GM18909 (cell line): ENCODE measurements around the gene NKAP.
"Not testable (repeated sequence)": the region's sequence is repeated elsewhere in the genome, so short reads cannot be mapped to it uniquely, and the experiment has no call there.

Source experiments
- ATAC-seq: cut with Tn5 transposase; IDR thresholded peaks from one replicate; pipeline ENCODE4 v1.9.1; 2021; ENCODE audit warnings: mild to moderate bottlenecking; ENCODE audit not compliant: unreplicated experiment, poor library complexity

The NKAP gene

DNA sequence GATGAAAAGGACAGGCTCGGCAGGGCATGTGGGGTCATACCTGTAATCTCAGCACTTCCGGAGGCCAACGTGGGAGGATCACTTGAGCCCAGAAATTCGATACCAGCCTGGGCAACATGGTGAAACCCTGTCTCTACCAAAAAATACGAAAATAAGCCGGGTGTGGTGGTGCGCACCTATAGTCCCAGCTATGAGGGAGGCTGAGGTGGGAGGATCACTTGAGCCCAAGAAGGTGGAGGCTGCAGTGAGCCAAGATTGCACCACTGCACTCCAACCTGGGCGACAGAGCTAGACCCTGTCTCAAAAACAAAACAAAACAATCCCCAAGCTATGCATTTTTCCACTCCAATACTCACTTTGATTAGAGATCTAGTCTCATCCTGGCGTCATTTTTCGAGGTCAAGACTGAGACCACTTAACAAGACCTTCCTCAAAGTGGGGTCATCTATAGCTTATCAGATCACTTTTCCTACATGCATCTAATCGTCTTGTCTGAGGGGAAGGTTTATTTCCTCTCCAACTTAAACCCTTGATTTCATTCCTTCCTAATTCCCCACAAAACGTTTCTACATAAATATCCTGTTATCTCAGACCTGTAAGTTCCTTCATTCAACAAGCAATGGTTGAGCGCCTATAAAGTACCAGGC lies 1.3 kb downstream of the NKAP start:
- ATAC-seq: no peak

DNA sequence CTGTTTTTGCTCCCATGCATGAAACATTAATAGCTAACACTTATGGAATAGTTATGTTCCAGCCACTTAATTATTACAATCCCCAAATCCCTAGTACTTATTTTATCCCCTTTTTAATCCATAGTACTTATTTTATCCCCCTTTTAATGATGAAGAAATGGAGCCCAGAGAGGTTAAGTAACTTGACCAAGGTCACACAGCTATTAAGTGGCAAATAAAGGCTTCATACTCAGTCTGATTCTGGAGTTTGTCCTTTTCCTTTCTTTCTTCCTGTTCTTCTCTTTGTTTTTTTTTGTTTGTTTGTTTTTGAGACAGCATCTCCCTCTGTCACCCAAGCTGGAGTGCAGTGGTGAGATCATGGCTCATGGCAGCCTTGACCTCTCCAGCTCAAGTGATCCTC lies 2.2 kb downstream of the NKAP start:
- no peak for ATAC-seq

DNA sequence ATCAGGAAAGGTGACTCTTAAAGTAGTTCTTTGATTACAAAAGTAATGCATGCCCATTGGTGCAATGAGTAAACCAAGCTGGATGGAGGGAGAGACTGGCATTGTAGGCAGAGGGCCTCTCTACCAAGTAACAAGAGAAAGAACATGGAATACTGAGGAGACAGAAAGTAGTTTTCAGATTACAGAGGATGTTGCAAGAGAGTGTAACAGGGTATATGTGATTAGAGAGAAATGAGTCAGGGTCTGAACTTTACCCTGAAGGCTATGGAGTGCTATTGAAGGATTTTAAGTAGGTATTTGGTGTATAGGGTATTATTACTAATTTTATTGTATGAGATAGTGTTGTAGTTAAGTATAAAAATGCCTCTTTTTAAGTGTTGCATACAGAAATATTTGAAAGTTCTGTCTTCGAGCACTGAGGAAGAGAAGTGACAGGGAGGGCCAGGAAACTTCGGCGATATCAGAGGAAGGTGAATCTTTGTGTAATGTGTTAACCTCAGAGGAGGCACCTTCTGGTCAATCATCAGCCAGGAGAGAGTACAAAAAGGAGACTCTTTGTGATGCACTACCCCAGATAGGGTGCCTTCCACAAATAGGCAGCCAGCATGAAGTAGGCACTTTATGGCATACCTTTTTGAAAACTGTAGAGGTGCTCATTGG lies 8.2 kb downstream of the NKAP start:
- no peak for ATAC-seq

DNA sequence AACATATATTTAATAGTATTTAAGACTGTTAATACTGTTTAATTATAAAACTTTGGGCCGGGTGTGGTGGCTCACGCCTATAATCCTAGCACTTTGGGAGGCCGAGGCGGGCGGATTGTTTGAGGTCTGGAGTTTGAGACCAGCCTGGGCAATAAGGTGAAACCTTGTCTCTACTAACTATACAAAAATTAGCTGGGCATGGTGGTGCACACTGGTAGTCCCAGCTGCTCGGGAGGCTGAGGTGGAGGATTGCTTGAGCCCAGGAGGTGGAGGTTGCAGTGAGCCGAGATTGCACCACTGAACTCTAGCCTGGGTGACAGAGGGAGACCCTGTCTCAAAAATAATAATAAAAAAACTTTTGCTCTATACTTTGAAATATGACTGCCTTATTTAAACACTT lies 21.2 kb downstream of the NKAP start:
- ATAC-seq: not testable (repeated sequence)

DNA sequence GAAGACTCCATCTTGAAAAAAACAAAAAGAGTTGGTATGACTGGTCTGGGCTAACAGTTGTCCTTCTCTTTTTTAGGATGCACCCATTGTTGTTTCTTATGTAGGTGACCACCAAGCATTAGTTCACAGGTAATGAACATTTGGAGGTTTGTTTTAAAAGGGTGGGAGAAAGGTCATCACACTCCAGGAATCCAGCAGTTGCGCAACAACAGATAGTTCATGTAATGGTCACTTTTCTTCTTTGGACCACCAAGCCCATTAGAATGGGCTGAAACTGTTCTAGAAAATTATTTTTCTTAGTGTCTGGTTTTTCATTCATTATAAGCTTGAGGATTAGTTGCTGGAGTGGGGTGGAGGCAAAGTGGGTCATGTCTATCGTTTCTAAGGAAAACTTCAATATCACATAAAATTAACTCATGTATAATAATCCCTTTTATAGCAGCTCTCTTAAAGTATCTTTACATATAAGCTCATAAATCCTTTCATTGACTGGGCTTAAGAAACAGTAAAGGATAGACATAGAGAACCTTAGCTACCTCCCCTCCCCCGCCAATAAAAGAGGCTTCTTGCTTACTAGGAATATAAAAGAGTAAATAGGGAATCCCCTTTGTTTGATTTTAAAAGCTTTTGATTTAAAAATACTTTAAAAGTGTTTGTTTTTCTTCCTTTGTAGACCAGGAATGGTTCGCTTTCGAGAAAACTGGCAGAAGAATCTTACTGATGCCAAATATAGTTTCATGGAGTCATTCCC lies 23.5 kb downstream of the NKAP start:
- ATAC-seq: no peak

DNA sequence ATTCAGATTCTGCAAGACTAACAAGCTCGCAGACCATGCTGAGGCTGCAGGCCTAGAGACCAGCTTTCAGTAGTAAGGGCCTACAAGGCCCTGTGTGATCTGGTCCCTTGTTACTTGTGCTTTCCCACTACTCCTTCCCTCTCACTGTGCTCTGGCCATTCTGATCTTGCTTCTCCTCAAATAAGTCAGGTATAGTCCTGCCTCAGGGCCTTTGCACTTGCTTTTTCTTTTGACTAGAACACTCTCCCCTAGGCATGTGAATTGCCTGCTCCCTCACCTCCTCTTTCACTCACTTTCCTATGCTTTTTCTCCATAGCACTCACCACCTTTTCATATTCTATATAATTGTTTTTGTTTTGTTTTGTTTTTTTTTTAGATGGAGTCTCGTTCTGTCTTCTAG lies 25.7 kb downstream of the NKAP start:
- ATAC-seq: no peak

DNA sequence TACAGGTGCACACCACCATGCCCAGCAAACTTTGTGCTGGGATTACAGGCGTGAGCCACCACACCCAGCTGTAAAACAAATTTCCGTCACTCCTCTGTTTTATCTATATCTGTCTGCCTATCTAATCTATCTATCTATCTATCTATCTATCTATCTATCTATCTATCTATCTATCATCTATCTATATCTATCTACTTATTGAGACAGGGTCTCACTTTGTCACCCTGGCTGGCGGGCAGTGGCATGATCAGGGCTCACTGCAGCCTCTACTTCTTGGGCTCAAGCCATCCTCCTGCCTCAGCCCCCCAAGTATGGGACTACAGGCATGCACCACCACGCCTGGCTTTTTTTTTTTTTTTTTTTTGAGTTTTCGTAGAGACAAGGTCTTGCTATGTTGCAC lies 27.2 kb downstream of the NKAP start:
- ATAC-seq: no peak

DNA sequence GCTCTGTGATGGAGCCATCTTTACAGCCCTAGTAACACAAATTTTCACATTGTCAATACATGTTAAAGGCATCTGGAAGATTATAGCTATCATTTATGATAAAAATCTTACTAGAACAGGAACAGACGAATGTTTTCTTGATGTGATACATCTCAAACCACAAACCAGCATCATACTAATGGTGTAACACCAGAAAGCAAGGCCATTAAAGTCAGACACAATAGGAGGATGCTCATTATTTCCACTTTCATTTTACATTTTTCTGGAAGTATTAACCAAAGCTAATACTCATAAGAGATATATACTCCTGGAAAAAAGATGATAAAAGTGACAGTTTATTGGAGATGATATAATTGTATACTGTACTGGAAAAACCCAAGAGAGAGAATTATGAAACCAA lies 42.6 kb downstream of the NKAP start:
- no peak for ATAC-seq

DNA sequence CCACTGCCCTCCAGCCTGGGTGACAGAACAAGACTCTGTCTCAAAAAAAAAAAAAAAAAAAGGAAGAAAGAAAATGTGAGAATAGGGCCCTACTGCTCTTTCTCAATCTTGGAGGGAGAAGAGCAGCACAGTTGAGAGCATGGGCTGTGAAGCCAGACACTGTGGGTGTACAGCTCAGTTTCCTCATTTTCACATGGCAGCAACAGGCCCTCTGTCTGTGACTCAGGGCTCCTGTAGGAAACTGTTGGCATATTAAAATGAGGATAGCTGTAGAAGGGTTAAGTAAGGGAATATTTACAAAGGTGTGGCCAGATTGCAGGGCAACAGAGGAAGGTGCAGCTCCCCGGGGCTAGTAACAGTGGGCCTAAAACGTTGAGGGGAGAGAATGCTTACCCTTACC lies 44.4 kb downstream of the NKAP start:
- no peak for ATAC-seq

DNA sequence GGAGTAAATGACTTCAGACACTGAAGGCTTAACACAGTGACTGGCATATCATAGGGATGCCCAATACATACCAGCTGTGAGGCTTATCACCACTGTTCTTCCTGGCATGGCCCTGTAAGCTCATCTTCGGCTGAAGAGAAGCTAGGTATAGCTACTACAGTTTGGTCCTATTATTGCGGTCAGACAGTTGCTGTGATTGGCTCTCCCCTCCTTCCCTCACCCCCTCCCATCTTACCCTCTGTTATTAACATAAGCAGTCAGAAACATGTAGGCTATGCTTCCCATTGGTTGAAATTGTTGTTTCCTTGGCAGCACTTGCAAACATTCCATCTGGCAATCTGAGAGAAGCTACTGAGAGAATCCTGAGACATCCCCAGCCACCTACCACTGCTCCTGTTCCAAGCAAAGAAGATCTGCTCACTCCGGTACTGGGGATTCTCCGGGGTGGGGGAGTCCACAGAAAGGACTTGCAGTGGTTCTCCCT lies 47.7 kb downstream of the NKAP start, which contains the start of gene AKAP14:
TSS of gene AKAP14 (plus strand) at position 51 of the 484 bp plus-strand sequence. CDS start 7,331 bp downstream, outside the sequence.
- no peak for ATAC-seq

DNA sequence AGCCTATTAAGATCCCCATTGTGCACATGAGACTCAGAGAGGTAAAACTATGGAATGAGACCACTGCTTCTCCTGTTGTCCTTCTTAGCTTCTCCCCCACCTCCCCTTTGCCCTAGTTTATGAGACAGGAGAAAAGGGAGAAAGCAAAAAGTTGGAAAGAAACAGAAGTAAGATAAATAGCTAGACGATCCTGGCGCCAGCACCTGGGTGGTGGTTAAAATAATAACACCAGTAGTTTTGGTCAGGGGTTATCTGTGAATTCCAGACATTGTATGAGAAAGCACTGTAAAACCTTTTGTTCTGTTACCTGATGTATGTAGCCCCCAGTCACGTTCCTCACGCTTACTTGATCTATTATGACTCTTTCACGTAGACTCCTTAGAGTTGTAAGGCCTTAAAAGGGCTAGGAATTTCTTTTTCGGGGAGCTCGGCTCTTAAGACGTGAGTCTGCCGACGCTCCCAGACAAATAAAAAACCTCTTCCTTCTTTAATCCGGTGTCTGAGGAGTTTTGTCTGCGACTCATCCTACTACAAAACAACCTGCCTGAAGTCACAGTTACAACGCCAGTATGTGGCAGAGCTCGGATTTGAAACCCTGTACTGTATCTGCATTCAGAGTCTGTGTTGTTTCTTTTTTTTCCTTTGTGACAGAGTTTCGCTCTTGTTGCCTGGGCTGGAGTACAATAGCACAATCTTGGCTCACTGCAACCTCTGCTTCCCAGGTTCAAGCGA lies 51.4 kb downstream of the NKAP start:
- ATAC-seq: not testable (repeated sequence)

DNA sequence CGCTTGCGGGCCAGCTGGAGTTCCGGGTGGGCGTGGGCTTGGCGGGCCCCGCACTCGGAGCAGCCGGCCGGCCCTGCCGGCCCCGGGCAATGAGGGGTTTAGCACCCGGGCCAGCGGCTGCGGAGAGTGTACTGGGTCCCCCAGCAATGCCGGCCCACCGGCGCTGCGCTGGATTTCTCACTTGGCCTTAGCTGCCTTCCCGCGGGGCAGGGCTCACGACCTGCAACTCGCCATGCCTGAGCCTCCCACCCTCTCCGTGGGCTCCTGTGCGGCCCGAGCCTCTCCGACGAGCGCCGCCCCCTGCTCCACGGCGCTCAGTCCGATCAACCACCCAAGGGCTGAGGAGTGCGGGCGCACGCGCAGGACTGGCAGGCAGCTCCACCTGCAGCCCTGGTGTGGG lies 52.9 kb downstream of the NKAP start:
- not testable (repeated sequence) for ATAC-seq

DNA sequence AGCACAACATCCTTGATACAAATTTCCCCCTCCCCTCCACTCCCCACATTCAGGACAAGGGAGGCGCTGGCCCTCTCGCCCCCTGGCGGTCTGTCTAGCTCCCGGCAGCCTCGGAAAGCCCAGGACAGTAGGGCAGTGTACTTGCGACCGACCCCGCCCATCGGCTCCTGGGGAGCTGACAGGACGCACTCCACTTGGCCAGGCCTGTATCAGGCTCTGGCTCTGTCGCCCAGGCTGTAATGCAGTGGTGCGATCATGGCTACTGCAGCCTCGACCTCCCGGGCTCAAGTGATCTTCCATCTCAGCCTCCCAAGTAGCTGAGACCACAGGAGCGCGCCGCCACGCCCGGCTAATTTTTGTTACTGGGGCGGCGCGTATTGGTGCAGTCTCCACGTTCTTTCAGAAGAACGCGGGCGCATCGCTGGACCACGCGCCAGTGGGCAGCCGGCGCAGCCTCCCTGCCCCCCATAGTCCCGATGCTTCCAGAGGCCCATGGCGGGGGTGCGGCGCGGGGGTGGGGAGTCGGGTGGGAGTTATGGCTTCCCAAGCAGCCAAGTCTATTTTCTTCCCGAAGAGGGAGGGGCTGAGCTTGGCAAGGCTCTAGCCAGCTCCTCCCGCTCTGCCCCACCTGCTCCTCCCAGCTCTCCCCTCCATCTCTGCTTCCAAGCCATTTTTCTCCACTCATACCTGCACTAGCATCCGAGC lies 55.7 kb downstream of the NKAP start:
- peak; percentile 93 for ATAC-seq

DNA sequence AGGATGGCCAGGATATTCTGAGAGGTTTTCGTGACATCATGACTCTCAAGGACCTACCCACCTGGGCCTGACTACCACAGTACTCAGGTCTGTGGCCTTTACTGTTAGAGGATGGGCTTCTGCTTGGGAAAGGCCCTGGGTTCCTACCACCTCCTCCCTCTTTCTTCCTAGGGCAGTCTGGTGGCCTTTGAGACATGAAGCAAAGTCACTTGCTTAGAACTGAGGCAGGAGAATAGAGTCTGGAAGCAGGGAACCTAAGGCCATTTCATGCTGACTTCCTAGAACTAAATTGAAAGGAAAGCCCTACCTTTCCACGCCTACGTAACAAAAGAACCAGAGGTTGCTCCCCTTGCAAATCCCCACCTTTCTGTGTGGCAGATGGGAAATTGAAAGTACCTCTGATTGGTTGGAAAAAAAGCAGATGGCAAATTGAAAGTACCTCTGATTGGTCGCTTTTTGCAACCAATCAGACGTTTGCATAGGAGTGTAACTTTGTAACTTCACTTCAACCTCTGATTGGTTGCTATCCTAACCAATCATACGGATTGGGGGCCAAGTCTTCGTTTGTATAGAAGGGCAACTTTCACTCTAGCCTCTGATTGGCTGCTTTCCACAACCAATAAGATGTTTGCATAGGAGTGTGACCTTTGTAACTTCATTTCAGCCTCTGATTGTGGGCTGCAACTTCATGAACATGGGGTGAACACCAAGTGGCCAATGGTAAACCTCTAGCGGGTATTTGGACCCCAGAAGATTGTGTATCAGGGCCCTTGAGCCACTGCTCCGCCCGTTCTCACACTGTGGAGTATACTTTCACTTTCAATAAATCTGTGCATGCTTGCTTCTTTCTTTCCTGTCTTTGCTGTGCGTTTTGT lies 57.8 kb downstream of the NKAP start:
- ATAC-seq: no peak

DNA sequence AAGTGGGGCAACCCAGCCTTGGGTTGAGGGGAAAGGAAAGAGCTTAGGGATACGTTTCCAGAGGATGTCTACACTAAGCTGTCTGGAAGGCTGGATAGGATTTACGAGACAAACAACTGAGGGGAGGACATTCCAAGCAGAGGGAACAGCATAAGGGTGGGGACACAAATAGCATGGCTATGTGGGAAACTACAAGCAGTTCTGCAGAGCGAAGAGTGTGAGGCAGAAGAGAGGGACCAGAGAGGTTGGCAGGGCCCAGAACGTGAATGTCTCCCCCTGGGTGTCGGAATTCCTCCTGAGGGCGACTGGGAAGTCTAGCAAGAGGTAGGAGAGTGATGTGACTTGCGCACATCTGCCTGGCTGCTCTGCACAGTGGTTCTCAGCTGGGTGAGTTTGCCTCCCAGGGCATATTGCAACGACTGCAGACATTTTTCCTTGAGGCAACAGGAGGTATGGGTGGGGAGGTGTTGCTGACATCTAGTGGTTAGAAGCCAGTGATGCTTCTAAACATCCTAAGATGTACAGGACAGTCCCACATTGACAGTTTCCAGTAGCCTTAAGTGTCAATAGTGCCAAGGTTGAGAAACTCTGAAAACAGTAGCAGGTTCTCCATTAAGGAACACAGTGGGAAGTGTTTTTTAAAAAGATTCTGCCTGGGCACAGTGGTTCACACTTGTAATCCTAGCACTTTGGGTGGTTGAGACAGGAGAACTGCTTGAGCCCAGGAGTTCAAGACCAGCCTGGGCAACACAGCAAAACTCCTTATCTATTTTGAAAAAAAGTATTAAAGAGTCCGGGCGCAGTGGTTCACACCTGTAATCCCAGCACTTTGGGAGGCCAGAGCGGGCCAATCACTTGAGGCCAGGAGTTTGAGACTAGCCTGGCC lies 62.8 kb downstream of the NKAP start:
- ATAC-seq: peak; percentile 93

DNA sequence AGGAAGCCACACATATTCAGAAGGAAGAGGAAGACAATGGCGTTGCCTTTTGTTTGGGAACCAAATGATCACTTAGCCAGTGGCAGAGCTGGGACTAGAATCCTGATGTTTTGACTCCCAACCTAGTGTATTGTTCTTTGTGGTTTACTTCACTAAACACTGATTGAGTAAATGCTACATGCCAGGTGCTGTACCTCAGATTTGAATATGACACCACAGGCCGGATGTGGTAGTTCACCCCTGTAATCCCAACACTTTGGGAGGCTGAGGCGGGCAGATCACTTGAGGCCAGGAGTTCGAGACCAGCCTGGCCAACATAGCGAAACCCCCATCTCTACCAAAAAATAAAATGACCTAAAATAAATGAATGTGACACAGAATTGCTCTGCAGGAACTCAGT lies 63.5 kb downstream of the NKAP start:
- no peak for ATAC-seq

DNA sequence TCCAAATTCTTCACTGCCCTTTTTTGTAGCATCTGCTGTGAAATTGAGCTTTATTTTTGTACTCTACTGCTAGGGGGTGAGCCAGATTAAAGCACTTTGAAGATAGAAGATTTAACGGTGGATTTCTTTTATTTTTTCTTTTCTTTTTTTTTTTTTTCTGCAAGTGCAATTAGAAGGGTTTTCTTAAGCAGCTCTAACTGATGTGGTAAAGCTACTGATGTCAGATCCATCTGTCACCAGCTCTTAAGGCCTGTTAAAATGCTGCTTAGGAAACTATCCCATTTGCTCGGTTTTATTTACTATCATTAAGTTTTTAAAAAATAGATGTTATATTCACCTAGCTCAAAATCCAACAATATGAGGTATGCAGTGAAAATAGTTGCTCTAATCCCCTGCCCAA lies 64.8 kb downstream of the NKAP start:
- ATAC-seq: no peak
